GM19395 (cell line): Measurements from ENCODE around the gene PER2.

Source experiments
- ATAC-seq: cut with Tn5 transposase; IDR thresholded peaks from one replicate; pipeline ENCODE4 v1.9.1; 2021; ENCODE audit warnings: mild to moderate bottlenecking, moderate library complexity; ENCODE audit not compliant: unreplicated experiment

PER2 gene

GRCh38 chr2:238251986-238252385 lies 36.4 kb downstream of the PER2 start:
- ATAC-seq = no peak

- ATAC-seq = no peak
Measured at GRCh38 chr2:238251331-238251730, 37.1 kb downstream of the PER2 start.

GRCh38 chr2:238250896-238251295 lies 37.5 kb downstream of the PER2 start:
- ATAC-seq = no peak

DNA sequence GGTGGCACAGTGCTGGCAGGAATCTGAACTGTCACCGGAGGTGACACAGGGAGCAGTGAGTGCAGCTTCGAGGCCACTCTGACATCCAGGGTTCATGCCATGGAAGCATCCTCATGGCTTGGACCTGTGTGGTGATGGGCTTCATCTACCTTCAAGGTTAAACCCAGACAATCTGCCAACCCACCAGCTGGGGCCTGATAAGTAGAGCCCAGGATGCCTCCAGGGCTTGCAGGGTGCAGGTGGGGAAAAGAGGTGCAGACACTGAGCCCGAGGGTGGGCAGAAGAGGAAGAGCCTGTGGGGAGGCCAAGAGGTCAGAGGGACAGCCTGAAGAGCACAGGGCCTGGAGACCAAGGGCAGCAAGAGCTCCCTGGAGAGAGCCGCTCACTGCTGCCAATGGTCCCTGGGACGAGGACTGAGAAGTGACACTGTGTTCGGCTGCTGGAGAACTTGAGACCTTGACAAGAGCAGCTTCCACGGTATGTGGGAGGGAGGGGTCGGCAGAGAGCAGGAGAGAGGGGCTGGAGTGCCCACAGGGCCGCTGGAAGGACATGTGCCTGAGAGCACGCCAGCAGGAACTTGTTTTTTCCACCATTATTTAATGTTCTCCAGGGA lies 40.5 kb downstream of the PER2 start:
- ATAC-seq = no peak

GRCh38 chr2:238247002-238247822 lies 41.2 kb downstream of the PER2 start:
- ATAC-seq = no peak

- ATAC-seq = no peak
Measured at GRCh38 chr2:238244151-238244550, 44.3 kb downstream of the PER2 start.

GRCh38 chr2:238243496-238244076 lies 44.8 kb downstream of the PER2 start:
- no peak for ATAC-seq

- ATAC-seq = no peak
Measured at GRCh38 chr2:238242731-238243495, 45.5 kb downstream of the PER2 start.

DNA sequence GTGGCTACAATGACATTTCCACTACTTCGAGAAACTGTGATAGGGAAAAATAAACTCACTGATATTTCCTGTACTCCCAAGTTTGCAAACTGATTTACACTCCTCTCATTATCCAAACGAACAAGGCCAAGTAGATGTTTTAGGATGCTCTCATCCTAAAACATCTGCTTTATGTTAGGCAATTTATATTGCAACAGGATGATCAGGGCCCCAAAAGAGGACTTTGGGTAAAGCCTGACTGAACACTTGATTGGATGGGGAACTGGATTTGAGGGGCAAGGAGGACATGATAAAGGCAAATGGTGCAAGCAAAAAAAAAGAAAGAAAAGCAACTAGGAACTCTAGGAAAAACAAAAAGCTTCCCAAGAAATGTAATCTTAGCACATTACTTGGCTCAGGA lies 46.4 kb downstream of the PER2 start:
- no peak for ATAC-seq

- ATAC-seq = no peak
Measured at GRCh38 chr2:238240757-238241711, 47.4 kb downstream of the PER2 start.

DNA sequence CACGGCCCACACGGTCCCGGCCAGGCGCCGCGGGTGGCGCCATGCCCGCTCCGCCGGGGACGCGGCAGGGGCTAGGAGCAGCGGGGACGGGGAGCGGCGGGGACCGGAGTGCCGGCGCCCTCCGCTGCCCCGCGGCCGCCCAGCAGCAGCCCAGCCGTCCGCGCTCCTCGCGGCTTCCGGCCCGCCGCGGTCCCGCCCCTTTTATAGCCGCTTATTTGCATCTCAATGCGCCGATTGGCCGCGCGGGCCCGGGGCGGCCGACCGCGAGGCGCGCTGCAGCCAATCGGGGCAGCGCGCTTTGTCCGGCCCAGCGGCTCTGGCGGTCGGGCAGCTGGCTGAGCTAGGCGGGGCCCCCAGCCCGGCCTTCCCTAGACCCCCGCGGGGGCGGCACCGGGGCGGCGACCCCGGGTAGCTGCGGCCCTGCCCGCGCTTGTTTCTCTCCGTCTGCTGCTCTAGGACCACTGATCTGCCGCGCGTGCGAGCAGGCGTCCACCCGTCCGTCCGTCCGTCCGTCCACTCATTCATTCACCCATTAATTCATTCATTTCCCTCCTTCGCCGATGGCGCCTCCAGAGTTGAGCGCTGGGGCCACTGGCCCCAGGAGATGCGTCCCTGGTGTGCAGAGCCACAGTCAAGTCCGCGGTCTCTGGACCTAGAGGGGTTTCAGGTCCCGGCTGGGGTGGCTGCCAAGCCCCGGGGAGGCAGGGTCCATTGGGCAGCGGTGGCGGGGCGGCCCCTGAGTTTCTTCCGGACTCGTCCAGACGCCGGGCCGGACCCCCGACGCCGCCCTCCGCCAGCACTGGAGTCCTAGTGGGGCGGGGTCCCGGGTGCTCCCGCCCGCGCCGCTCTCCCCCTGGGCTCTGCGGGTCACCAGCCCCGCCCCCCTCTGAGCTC lies 48.3 kb downstream of the PER2 start, which contains the start of gene HES6:
TSS of gene HES6 (minus strand) at position 176 of the 894 bp plus-strand sequence. CDS start at position 43, 133 bp downstream.
- ATAC-seq = peak; percentile 89

- ATAC-seq = no peak
Measured at GRCh38 chr2:238239543-238239862, 48.9 kb downstream of the PER2 start.

DNA sequence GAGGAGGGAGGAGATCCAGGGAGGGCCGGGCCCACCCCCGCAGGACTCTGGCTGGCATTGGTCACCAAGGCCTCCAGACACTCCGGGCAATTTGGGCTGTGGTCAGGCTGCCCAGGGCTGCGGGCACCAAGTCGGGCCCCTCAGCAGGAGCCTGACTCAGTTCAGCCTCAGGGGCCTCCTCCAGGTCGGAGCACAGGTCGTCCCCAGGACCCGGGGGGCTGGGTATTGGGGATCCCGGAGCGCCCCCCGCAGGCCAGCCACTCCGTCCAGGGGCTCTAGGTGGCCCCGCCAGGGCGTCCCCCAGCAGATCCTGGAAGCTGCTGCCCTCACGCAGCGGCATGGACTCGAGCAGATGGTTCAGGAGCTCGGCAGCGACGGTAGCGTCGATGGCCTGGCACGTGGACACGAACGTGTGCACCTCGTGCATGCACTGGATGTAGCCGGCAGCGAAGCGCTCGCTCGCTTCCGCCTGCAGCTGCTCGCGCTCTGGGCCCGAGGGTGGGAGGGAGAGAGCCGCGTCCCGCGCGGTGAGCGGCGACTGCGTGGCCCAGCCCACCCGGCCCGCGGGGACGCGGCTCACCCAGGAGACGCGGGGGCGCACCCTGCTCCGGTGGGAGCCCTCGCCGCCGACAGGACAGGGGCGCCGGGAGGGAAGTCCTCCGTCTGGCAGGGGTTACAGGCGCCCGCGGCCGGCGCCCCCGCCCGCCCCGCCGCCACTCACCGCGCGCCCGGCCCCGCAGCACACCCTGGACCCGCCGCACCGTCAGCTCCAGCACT lies 49.5 kb downstream of the PER2 start:
- peak; percentile 7 for ATAC-seq

DNA sequence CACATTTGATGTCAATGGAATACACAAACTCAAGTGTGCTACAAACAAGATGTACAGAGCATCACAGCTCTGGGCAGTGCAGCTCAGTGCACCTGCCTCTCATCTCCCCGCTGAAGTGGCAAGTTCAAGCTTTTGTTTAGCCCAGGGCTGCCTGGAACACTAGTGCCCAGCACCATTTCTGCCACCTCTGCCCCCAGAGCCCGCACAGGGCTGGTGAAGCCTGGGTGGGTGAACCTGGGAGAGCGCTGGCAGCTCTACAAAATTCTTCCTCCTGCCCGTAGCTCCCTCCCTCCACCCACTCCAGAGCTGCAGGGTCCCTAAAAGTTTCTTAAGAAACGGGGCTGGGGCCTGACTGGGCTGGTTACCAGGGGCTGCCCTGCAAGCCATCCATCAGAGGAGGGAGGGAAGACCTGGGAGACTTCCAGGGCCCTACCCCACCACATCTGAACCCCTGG lies 50.1 kb downstream of the PER2 start:
- no peak for ATAC-seq

DNA sequence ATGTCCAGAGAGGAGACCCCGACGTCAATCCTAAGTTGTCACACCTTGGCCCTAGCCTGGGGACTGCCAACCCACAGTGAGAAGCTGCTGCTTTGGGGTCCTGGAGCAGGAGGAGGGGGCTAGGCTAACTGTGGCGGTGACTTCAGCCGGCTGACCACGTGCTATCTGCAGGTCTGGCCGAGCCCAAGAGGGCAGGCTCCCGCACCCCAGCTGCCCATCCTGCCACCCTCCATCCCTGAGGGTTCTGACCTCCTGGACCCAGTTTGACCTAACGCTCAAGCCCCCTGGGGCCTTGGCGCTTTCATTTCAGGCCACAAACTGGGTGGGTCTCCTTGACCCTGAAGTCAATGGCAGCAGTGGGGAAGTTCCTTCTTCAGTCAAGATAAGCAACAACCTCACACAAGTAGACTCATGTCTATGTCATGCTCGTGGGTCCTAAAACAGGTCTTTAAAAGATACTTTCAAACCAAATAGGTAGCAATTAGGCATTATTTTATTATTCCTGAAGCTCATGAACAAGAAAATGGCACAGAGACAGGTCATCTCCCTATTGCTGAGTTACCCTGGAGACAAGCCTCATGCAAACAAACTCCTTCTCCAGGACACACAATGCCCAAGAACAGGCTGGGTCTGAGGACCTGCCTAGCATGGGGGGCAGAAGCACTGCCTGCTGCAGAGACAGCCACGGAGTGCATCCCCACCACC lies 50.8 kb downstream of the PER2 start:
- no peak for ATAC-seq

DNA sequence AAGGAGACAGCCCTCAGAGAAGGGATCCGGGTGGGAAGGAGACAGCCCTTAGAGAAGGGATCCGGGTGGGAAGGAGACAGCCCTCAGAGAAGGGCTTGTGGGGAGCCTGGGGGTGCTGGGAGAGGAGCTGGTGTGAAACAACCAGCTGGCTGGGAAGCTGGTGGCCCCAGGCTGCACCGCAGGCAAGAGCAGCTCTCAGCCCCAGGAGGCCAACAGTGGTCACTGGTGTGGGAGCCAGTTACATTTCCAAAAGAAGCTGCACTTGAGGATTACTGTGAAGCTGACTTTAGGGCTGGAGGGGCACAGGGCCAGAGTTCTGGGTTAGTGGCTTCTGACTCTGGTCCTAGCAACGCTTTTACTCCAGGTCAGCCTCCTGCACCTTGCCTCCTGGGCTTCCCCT lies 51.8 kb downstream of the PER2 start:
- no peak for ATAC-seq

GRCh38 chr2:238235856-238236255 lies 52.6 kb downstream of the PER2 start:
- no peak for ATAC-seq

- no peak for ATAC-seq
Measured at GRCh38 chr2:238235331-238235732, 53.1 kb downstream of the PER2 start.
